ENCODE data around the gene KIAA0753. TPM values are rescaled to one million over a fixed set of nuclear protein-coding genes. Genes with fewer than 3 reads are reported as not detected.

The KIAA0753 gene
- polyA plus RNA-seq, 4 donors: 32.4 to 39.3 (median 37.6) TPM

DNA sequence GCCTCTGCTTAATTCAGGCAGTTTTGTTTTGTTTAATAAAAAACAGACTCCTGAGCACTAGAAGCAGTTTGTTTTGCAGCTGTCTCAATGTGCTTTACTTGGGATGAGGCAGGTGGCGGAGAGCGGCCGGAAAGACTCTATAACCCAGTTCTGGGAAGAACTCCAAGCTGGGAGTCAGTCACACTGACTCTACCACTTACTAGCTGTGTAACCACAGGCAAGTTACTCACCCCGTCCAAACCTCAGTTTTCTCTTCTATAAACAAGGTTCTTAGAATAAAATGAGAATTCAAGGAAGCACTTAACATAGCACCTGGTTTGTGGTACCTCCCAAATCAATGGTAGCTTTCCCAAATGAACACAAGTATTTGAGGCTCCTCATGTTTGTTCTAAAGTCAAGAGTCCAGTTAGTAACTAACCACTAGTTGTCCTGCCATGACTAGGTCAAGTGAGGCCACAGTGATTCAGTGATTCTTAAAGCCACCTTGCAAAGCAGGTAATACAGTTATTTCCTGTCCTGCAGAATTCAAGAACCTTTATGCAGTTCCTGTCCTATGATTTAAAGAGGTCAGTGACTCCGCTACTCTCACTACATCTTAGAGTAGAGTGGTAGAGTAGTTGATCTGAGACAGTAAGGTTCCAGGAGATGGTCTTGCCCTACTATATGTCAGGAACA is 3.1 kb upstream of the KIAA0753 start:
- no peak for DNase-seq (ENCODE audit: low read depth in 4 of 4, low spot score in 3 of 4)

DNA sequence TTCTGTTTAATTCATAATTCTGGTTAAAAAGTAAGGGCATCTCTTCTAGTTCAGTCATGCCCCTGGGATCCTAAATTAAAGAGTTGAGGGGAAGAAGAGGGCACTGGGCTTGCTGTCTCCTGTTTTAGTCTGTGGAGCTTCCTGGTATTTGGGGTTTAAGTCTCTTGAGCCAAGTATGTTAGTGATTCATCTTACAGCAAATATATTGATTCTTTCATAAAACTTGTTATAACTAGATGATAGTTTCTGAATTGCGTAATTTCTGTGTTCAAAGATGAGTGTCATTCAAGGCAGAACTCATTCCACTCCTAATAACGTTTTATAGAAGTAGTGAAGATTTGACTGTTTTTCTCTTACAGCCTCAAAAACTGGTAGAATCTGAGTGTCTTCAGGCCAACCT is 2.1 kb upstream of the KIAA0753 start:
- no peak for DNase-seq (ENCODE audit: low read depth in 4 of 4, low spot score in 3 of 4)

DNA sequence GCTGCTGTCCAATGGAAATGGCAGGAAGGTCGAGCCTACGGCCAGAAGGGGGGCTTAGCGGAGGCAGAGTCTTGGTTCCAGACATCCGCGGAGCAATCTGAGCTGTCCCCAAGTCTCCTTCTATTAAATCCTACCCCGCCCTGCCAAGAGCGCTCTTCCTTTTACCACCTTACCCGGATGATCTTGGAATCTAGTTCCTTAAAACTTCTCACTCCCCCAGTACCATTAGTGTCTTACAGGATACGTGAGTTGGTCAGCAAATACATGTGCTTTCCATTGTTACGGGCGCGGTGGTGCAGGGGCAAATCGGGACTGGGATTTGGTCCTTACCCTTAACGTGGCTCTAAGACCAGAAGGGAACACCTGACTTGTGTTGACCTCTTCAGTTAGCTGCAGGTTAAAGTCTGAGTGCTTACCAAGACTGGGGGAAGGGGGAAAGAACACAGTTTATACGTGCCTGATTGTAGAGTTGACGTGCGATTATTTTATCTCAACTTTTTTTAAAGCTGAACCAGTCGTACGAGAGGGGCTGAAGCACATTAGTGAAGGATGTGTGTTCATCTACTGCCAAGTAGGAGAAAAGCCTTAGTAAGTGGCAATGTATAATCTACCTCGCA is 844 bp upstream of the KIAA0753 start:
- no peak for DNase-seq (ENCODE audit: low read depth in 4 of 4, low spot score in 3 of 4)

GRCh38 chr17:6639586-6640535 is 650 bp downstream of the KIAA0753 start:
- no peak for DNase-seq (ENCODE audit: low read depth in 4 of 4, low spot score in 3 of 4)

DNA sequence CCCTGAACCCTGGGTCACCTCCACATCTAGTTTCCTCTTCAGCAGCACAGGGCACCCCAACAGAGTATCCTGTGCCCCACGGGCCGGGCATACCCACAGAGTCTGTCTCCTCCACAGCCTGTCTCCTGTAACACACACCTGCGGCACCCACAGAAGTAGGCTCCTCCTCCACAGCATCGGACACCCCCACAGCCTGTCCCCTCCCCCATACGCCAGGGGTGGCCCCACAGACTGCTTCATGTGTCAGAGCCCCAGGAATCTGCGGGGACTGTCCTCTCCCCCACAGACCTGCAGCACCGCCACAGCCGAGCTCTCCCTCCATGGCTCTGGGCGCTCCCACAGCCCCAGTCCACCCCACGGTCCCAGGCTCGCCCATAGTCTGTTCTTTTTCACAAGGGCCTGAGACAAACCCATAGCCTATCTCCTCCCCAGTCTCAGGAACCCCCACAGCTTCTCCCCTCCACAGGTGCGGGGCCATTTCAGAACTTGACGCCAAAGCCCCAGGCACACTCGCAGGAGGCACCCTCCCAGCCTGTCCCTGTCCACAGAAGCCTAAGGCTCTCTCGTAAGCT is 1.4 kb downstream of the KIAA0753 start:
- DNase-seq (ENCODE audit: low read depth in 4 of 4, low spot score in 3 of 4): no peak

- DNase-seq (ENCODE audit: low read depth in 4 of 4, low spot score in 3 of 4): no peak
These were observed 2.2 kb downstream of the KIAA0753 start for GRCh38 chr17:6638046-6638908.

GRCh38 chr17:6637458-6637840 is 3.1 kb downstream of the KIAA0753 start:
- no peak for DNase-seq (ENCODE audit: low read depth in 4 of 4, low spot score in 3 of 4)

GRCh38 chr17:6636616-6637457 is 3.7 kb downstream of the KIAA0753 start:
- DNase-seq (ENCODE audit: low read depth in 4 of 4, low spot score in 3 of 4): no peak

DNA sequence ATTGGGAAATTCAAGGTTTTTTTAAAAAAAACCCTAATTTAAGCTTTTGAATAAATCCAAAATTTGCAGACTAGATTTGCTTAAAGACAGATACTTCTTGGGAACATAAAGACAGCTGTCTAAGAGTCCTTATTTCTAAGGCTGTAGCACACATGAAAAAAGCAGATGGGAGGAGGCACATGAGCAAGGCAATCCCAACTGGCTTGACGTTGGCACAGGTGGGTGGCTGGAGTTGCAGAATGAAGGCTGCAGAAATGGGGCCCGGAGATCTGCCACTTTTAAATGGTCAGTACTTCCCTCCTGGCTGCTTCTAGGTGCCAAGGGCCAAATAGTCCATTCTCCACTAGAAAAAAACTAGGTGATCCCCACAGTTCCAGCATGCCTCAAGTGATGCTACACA is 4.4 kb downstream of the KIAA0753 start:
- no peak for DNase-seq (ENCODE audit: low read depth in 4 of 4, low spot score in 3 of 4)

GRCh38 chr17:6633263-6633662 is 7.2 kb downstream of the KIAA0753 start:
- no peak for DNase-seq (ENCODE audit: low read depth in 4 of 4, low spot score in 3 of 4)

DNA sequence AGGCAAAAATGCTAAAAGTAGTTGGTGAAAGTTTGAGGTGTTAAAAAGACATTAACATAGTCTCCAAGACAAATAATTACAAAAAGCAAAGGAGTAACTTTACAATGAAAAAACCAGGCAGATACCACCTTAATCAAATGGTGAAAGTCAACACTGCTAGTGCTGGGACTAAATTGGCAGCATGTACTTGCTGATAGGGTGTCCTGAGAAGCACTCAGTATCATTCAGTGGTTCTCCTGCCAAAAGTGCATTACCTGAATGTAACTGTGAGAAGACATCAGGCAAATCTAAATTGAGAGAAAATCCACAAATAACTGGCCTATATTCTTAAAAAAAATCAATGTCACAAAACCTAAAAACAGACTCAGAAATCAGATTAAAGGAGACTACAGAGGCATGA is 8.0 kb downstream of the KIAA0753 start:
- DNase-seq (ENCODE audit: low read depth in 4 of 4, low spot score in 3 of 4): no peak

DNA sequence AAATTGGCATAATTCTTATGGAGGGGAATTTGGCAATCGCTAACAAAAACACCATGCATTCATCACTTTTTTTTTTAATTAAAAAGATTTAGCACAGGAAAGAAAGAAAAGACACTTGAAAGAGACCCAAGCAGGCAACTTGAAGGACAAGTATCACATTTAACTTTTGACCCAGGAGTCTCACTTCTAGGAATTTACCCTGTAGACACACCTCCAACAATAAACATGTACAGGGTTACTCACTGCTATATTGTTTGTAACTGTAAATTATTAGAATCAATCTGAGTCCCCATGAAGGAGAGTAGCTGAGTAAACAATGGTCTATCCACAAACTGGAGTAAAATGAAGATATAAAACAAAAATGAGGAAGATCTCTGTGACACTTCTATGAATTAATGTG is 10.1 kb downstream of the KIAA0753 start:
- DNase-seq (ENCODE audit: low read depth in 4 of 4, low spot score in 3 of 4): no peak

- DNase-seq (ENCODE audit: low read depth in 4 of 4, low spot score in 3 of 4): no peak
These were observed 13.5 kb downstream of the KIAA0753 start for GRCh38 chr17:6627019-6627418.

DNA sequence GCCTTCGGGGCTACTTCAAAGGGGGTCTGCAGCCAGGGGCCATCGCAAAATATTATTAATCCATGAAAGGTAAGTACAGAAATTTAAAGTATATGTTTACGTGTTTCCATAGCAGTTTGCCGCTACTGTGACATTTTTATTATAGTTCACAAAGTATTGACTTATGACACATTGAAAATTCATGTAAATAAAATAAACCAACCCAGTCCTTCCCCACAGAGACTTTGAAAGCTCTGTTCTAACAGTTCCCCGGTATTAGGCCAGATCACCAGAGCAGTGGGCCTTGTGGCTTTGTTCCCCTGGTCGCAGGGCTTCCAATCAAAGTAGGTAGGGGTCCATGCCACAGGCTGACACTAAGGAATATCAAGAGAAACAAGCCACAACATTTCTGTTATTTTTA is 13.9 kb downstream of the KIAA0753 start:
- DNase-seq (ENCODE audit: low read depth in 4 of 4, low spot score in 3 of 4): no peak

DNA sequence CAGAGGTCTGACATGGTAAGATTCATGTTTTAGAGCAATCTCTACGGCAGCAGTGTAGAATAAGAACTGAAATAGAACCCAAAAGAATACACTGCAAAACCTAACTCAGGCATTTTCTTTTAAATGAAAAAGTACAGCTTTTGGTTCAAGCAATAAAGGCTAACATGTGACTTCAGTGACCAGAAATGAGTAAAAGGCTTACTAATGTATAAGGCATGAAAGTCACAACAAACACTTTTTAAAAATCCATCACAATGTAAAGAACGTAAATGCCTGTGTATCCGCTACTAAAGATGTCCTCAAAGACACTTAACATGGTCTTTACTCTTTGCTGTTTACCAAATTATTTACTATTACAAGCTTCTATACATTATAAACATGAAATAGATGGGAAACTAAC is 16.6 kb downstream of the KIAA0753 start:
- no peak for DNase-seq (ENCODE audit: low read depth in 4 of 4, low spot score in 3 of 4)

DNA sequence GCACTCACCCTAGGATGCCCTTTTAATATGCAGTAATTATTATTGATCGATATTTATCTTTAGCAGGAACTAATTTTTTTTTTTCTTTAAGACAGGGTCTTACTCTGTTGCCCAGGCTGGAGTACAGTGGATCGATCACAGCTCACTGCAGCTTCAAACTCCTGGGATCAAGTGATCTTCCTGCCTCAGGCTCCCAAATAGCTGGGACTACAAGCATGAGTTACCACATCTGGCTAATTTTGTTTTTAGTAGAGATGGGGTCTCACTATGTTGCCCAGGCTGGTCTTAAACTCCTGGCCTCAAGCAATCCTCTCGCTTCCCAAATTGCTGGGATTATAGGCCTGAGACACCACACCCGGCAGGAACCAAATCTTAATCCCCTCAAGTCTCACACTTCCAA is 29.3 kb downstream of the KIAA0753 start:
- no peak for DNase-seq (ENCODE audit: low read depth in 4 of 4, low spot score in 3 of 4)

DNA sequence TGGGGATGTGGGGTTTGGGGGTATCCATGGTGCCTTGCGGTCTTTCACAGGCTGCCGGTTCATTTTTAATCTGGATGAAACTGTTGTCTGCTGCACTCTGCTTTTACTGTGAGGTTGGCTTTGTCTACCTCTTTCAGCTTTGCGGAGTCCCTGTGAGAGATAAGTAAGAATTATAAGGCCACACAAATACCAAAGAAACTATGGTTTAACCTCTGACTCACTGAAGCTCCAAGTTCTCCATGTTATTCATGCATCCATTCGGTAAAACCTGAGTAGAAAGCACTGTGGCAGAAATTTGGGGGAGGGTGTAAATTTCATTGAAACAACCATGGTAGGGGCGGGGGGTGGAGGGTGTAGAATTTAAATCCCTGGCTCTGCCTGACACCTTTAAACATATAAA is 30.5 kb downstream of the KIAA0753 start:
- DNase-seq (ENCODE audit: low read depth in 4 of 4, low spot score in 3 of 4): no peak

- no peak for DNase-seq (ENCODE audit: low read depth in 4 of 4, low spot score in 3 of 4)
These were observed 32.2 kb downstream of the KIAA0753 start for GRCh38 chr17:6608321-6608720.

GRCh38 chr17:6605142-6605541 is 35.4 kb downstream of the KIAA0753 start:
- no peak for DNase-seq (ENCODE audit: low read depth in 4 of 4, low spot score in 3 of 4)

Measured in right renal pelvis (tissue), 4 donors.